Parathyroid adenoma (tissue), 2 donors: ENCODE data around the gene TTC21A.
A peak's percentile ranks its signal among the peaks of the same experiment; 100 is the strongest.
"Not testable (repeated sequence)": the region's sequence is repeated elsewhere in the genome, so short reads cannot be mapped to it uniquely, and the experiment has no call there.

Experiments used
- H2AFZ ChIP-seq: fragments of 300-600 bp; sonication (generic); one replicate; pipeline ENCODE4 v1.7.0; 2017; ENCODE audit warnings: antibody characterized with exemption, mild to moderate bottlenecking
- H3K27ac ChIP-seq: fragments of 300-600 bp; sonication (generic); one replicate; pipeline ENCODE4 v1.7.0; 2017
- H3K27me3 ChIP-seq: fragments of 300-600 bp; sonication (generic); one replicate; pipeline ENCODE4 v1.7.0; 2017; ENCODE audit warnings: low read length; ENCODE audit not compliant: control insufficient read depth, insufficient read depth
- H3K36me3 ChIP-seq: fragments of 300-600 bp; sonication (generic); one replicate; pipeline ENCODE4 v1.7.0; 2017; ENCODE audit warnings: low read length; ENCODE audit not compliant: control insufficient read depth, insufficient read depth
- H3K4me1 ChIP-seq: fragments of 300-600 bp; sonication (generic); one replicate; pipeline ENCODE4 v1.7.0; 2017; ENCODE audit warnings: control low read depth
- H3K4me2 ChIP-seq: fragments of 300-600 bp; sonication (generic); one replicate; pipeline ENCODE4 v1.7.0; 2017; ENCODE audit warnings: low read length
- H3K4me3 ChIP-seq: fragments of 300-600 bp; sonication (generic); one replicate; pipeline ENCODE4 v1.7.0; 2017; ENCODE audit warnings: low read depth, low read length
- H3K79me2 ChIP-seq: fragments of 300-600 bp; sonication (generic); one replicate; pipeline ENCODE4 v1.7.0; 2017; ENCODE audit warnings: control low read depth
- H3K9ac ChIP-seq: fragments of 300-600 bp; sonication (generic); one replicate; pipeline ENCODE4 v1.7.0; 2017; ENCODE audit warnings: mild to moderate bottlenecking
- H3K9me3 ChIP-seq: fragments of 300-600 bp; sonication (generic); one replicate; pipeline ENCODE4 v1.7.0; 2017; ENCODE audit warnings: low read length; ENCODE audit not compliant: control insufficient read depth
- TF ChIP-seq, protein P1 (sequence below): fragments of 300-600 bp; sonication (generic); IDR thresholded peaks from one replicate; pipeline ENCODE4 v1.7.0; 2017; ENCODE audit warnings: antibody characterized with exemption, mild to moderate bottlenecking
- donor health status: primary hyperparathyroidism.

TTC21A gene

DNA sequence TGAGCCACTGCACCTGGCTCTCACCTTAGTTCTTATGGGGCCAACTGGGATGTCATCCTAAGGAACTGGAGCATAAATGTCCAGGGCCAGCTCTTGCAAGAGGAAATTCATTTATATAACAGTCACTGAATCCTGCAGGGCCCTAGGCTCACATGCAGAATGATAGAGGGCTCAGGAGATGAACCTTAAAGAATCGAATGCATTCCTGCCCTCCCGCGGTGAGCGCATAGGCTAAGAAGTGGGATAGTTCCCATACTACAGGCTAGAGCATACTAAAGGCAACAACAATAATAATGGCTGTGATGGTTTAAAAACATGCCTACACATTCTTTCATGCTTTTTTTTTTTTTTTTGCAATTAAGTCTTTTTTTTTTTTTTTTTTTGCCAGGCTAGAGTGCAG, 63.0 kb downstream of the TTC21A start:
- Histone ChIP-seq H3K27me3 (no peaks in the 10 kb centered on the region), H3K9ac (no peak overlapping the region), H3K79me2 (no peaks in the 10 kb centered on the region), H3K4me1 (no peaks in the 10 kb centered on the region), H3K36me3 (no peaks in the 10 kb centered on the region), H2AFZ (no peak overlapping the region), H3K9me3 (no peaks in the 10 kb centered on the region), H3K4me3 (no peak overlapping the region), H3K4me2 (no peak overlapping the region), H3K27ac (no peak overlapping the region)
- TF ChIP-seq, protein P1, sequence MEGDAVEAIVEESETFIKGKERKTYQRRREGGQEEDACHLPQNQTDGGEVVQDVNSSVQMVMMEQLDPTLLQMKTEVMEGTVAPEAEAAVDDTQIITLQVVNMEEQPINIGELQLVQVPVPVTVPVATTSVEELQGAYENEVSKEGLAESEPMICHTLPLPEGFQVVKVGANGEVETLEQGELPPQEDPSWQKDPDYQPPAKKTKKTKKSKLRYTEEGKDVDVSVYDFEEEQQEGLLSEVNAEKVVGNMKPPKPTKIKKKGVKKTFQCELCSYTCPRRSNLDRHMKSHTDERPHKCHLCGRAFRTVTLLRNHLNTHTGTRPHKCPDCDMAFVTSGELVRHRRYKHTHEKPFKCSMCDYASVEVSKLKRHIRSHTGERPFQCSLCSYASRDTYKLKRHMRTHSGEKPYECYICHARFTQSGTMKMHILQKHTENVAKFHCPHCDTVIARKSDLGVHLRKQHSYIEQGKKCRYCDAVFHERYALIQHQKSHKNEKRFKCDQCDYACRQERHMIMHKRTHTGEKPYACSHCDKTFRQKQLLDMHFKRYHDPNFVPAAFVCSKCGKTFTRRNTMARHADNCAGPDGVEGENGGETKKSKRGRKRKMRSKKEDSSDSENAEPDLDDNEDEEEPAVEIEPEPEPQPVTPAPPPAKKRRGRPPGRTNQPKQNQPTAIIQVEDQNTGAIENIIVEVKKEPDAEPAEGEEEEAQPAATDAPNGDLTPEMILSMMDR, result no peak

DNA sequence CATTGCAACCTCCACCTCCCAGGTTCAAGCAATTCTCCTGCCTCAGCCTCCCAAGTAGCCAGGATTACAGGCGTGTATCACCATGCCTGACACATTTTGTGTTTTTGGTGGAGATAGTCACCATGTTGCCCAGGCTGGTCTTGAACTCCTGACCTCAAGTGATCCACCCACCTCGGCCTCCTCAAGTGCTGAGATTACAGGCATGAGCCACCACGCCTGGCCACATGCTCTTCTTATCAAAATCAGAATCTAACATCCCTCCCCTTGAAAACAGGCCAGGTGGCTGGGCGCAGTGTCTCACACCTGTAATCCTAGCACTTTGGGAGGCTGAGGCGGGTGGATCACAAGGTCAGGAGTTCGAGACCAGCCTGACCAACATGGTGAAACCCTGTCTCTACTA, 63.4 kb downstream of the TTC21A start:
- H3K9me3 ChIP-seq, H3K4me1 ChIP-seq, H3K36me3 ChIP-seq, H3K79me2 ChIP-seq, H3K4me3 ChIP-seq, H3K27me3 ChIP-seq, H3K9ac ChIP-seq, H3K27ac ChIP-seq, H2AFZ ChIP-seq, H3K4me2 ChIP-seq: not testable (repeated sequence)

DNA sequence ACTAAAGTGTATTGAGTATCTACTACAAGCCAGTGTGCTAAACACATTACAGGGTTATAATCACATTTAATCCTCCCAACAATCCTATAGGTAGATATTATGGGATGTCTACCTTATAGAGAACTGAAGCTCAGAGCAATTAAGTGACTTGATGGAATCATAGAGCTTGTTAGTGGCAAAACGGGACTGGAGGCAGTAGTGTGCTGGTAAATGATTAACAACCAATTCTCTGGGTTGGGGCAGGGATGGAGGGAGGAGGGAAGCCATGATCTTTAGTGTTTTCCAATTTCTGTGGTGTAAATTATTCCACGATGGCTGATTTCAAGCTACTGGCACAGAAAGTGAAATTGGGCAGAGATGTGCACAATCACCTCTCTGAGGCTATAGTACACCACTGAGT, 64.4 kb downstream of the TTC21A start:
- TF ChIP-seq, protein P1, result no peak
- Histone ChIP-seq H3K36me3 (no peaks in the 10 kb centered on the region), H3K4me1 (peaks cover 7% of the 10 kb centered on the region), H3K9me3 (no peaks in the 10 kb centered on the region), H3K79me2 (no peaks in the 10 kb centered on the region), H3K4me2 (no peak overlapping the region), H3K27me3 (no peaks in the 10 kb centered on the region), H3K4me3 (no peak overlapping the region), H2AFZ (no peak overlapping the region), H3K27ac (no peak overlapping the region), H3K9ac (no peak overlapping the region)

DNA sequence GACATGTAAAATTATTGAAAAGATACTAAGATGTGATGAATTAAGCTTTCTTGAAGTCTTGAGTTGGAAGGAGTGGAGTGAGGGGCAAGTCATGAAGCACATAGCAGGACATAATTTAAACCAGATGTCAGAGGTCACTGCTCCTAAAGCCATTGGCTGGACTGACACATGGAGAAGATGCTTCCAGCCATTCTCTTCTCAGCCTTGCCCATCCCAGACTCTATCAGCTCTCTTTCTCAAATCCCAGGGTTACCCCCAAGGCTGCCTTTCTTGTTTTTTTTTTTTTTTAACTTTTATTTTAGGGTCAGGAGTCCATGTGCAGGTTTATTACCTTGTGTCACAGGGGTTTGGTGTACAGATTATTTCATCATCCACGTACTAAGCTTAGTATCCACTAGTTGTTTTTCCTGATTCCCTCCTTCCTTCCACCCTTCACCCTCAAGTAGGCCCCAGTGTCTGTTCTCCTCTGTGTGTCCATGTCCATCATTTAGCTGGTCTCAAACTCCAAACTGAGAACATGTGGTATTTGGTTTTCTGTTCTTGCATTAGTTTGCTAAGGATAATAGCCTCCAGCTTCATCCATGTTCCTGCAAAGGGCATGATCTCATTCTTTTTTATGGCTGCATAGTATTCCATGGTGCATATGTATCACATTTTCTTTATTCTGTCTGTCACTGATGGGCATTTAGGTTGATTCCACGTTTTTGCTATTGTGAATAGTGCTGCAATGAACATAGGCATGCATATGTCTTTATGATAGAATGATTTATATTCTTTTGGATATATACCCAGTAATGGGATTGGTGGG, 66.0 kb downstream of the TTC21A start:
- Histone ChIP-seq H3K9me3 (no peaks in the 10 kb centered on the region), H3K27ac (no peak overlapping the region), H3K4me3 (no peak overlapping the region), H3K27me3 (no peaks in the 10 kb centered on the region), H3K79me2 (no peaks in the 10 kb centered on the region), H3K9ac (no peak overlapping the region), H3K4me1 (peaks cover 14% of the 10 kb centered on the region), H3K4me2 (no peak overlapping the region), H3K36me3 (no peaks in the 10 kb centered on the region), H2AFZ (no peak overlapping the region)
- TF ChIP-seq, protein P1, result no peak

DNA sequence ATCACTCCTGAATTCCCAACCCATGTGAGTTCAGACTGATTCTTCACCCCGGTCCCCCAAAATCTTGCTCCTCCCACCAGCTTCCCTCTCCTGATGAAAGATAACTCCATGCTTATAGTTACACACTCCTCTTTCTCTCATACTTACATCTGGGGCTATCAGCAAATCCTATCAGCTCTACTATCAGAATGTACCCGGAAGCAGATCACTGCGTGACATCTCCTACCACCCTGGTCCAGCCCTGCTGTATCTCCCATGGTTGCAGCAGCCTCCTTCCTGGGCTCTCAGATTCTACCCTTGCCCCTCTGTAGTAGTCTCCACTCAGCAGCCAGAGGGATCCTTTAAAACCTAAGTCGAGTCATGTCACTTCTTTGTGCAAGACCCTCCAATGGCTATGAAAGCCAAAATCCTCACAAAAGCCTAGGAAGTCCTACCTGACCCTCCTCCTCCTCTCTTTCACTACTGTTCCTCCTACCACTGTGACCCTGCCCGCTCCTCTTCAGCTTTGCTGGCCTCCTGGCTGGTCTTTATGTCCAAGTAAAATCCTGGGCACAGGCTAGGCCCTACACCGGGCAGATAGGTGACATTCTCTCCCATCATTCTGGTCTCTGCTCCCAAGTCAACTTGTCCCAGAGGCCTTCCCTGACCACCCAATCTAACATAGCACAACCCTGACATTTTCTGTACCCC, 68.7 kb downstream of the TTC21A start:
- peaks cover 35% of the 10 kb centered on the region for H3K4me1 ChIP-seq
- H2AFZ ChIP-seq, result peak overlapping the region; percentile 19
- no peaks in the 10 kb centered on the region for H3K9me3 ChIP-seq
- peak overlapping the region; percentile 91 for H3K27ac ChIP-seq
- no peak overlapping the region for H3K4me2 ChIP-seq
- H3K27me3 ChIP-seq, result no peaks in the 10 kb centered on the region
- H3K4me3 ChIP-seq, result no peak overlapping the region
- H3K36me3 ChIP-seq, result no peaks in the 10 kb centered on the region
- TF ChIP-seq, protein P1, result no peak
- no peaks in the 10 kb centered on the region for H3K79me2 ChIP-seq
- H3K9ac ChIP-seq, result no peak overlapping the region
